WERI-Rb-1 (cell line): ENCODE measurements around the gene TSPAN33.
A peak's percentile ranks its signal among the peaks of the same experiment; 100 is the strongest.

Source experiments
- DNase-seq: peaks from one replicate; pipeline ENCODE4 v3.0.0-alpha.2; 2020
- H3K27ac ChIP-seq: fragments of 250-450 bp; sonication (Bioruptor Pico); 2 replicates; pipeline ENCODE4 v1.5.1; 2020; ENCODE audit warnings: mild to moderate bottlenecking, moderate library complexity
- H3K27me3 ChIP-seq: fragments of 250-450 bp; sonication (Bioruptor Pico); 2 replicates; pipeline ENCODE4 v1.5.1; 2021; ENCODE audit warnings: mild to moderate bottlenecking, low read depth, moderate library complexity; ENCODE audit not compliant: insufficient read depth, severe bottlenecking
- H3K36me3 ChIP-seq: fragments of 250-450 bp; sonication (Bioruptor Pico); 2 replicates; pipeline ENCODE4 v1.5.1; 2020; ENCODE audit warnings: mild to moderate bottlenecking, moderate library complexity
- H3K4me3 ChIP-seq: 2 replicates; pipeline ENCODE4 v1.5.1; 2011; ENCODE audit warnings: low read depth, mild to moderate bottlenecking, control low read depth, low read length
- H3K9me3 ChIP-seq: fragments of 250-450 bp; sonication (Bioruptor Pico); 2 replicates; pipeline ENCODE4 v1.5.1; 2021; ENCODE audit warnings: mild to moderate bottlenecking, moderate library complexity; ENCODE audit not compliant: severe bottlenecking
- TF ChIP-seq, protein P1 (sequence below): IDR thresholded peaks from 2 replicates; pipeline ENCODE4 v1.5.1; 2011; ENCODE audit warnings: low read depth, mild to moderate bottlenecking, control low read depth, inconsistent platforms, low read length

Gene TSPAN33

DNA sequence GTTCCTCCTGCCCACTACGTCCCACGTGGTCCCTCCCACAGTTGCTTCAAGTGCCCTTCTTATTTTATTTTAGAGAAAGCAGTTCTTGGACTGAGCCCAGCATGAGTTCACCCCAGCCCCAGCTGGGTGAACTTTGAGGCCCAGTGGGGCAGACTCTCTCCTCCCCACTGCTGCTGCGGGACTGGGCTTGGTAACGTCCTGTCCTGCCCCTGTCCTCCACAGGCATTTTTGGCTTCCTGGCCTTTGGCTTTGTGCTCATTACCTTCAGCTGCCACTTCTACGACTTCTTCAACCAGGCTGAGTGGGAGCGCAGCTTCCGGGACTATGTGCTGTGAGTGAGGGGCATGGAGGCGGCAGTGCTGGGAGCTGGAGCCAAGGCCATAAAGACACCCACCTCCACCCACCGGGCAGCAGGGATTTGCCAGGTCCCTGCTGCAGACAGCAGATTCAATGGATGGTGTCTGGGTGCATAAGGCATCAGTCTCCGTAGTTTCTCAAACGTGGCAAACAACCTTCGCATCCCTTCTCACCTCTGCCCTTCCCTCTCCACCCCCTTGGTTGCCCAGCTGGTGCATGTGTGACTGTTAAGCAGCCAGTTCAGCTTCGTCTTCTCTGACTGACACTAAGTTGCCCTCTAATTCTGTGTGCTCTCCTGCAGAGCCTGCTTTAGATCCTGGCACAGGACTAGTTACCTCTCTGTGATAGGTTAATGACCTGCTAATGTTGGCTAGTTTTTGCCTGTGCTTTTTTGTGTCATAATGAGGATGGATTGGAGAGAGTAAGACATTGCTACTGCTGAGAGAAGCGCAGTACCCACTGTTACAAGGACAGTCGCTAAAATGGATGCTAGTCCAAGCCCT lies 64.8 kb downstream of the TSPAN33 start:
- Histone ChIP-seq H3K4me3 (no peak overlapping the region), H3K27me3 (no peaks in the 10 kb centered on the region), H3K36me3 (peaks cover 23% of the 10 kb centered on the region), H3K27ac (no peak overlapping the region), H3K9me3 (no peaks in the 10 kb centered on the region)
- DNase-seq: no peak
- TF ChIP-seq, protein P1, sequence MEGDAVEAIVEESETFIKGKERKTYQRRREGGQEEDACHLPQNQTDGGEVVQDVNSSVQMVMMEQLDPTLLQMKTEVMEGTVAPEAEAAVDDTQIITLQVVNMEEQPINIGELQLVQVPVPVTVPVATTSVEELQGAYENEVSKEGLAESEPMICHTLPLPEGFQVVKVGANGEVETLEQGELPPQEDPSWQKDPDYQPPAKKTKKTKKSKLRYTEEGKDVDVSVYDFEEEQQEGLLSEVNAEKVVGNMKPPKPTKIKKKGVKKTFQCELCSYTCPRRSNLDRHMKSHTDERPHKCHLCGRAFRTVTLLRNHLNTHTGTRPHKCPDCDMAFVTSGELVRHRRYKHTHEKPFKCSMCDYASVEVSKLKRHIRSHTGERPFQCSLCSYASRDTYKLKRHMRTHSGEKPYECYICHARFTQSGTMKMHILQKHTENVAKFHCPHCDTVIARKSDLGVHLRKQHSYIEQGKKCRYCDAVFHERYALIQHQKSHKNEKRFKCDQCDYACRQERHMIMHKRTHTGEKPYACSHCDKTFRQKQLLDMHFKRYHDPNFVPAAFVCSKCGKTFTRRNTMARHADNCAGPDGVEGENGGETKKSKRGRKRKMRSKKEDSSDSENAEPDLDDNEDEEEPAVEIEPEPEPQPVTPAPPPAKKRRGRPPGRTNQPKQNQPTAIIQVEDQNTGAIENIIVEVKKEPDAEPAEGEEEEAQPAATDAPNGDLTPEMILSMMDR: no peak

DNA sequence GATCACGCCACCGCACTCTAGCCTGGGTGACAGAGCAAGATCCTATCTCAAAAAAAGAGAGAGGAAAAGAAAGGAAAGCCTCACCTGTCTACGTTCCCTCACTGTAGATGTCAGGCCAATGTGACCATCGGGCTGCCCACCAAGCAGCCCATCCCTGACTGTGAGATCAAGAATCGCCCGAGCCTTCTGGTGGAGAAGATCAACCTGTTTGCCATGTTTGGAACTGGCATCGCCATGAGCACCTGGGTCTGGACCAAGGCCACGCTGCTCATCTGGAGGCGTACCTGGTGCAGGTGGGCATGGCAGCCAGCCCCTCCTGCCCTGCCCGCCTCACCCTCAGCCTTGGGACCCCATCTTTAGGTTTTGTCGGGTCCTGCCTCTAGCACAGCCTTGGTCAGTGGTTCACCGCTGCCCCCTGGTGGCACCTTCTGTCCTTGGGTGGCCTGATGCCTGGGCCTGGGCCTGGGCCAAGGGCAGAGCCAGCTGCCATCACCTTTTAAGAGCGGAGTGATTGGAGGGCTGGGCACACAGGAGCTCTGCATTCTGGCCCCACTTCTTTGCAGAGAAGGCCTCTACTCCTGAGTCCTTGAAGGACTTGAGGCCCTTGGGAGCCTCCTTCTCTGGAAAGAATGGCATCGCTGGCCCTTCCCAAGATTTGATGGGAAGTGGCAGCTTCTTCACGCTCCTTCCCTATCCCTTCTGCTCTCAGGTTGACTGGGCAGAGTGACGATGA lies 65.9 kb downstream of the TSPAN33 start:
- H3K27ac ChIP-seq: no peak overlapping the region
- TF ChIP-seq, protein P1: peak; percentile 88
- H3K27me3 ChIP-seq: no peaks in the 10 kb centered on the region
- DNase-seq: peak; percentile 73
- H3K36me3 ChIP-seq: peaks cover 23% of the 10 kb centered on the region
- no peak overlapping the region for H3K4me3 ChIP-seq
- peaks cover 3% of the 10 kb centered on the region for H3K9me3 ChIP-seq

DNA sequence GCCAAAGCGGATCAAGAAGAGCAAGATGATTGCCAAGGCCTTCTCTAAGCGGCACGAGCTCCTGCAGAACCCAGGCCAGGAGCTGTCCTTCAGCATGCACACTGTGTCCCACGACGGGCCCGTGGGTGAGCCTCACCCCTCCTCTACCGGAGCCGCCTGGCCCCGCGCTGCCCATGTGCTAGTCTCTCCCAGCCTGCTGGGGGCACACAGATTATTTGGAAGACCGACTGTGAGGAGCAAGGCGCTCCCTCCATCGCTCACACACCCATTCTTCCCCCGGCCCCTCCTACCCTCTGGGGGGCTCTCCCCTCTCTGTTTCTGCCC lies 66.4 kb downstream of the TSPAN33 start:
- Histone ChIP-seq H3K4me3 (no peak overlapping the region), H3K27ac (no peak overlapping the region), H3K36me3 (peaks cover 23% of the 10 kb centered on the region), H3K27me3 (no peaks in the 10 kb centered on the region), H3K9me3 (peaks cover 6% of the 10 kb centered on the region)
- TF ChIP-seq, protein P1: no peak
- no peak for DNase-seq

DNA sequence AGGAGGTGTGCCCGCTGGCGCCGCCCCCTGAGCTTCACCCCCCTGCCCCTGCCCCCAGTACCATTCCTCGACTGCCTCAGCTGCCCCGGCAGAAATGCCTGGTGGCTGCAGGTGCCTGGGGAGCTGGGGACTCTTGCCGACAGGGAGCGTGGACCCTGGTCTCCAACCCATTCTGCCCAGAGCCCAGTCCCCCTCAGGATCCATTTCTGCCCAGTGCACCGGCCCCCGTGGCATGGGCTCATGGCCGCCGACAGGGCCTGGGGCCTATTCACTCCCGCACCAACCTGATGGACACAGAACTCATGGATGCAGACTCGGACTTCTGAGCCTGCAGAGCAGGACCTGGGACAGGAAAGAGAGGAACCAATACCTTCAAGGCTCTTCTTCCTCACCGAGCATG lies 67.6 kb downstream of the TSPAN33 start:
- Histone ChIP-seq H3K27me3 (no peaks in the 10 kb centered on the region), H3K9me3 (peaks cover 12% of the 10 kb centered on the region), H3K4me3 (no peak overlapping the region), H3K36me3 (peaks cover 23% of the 10 kb centered on the region), H3K27ac (no peak overlapping the region)
- no peak for DNase-seq
- TF ChIP-seq, protein P1: no peak

DNA sequence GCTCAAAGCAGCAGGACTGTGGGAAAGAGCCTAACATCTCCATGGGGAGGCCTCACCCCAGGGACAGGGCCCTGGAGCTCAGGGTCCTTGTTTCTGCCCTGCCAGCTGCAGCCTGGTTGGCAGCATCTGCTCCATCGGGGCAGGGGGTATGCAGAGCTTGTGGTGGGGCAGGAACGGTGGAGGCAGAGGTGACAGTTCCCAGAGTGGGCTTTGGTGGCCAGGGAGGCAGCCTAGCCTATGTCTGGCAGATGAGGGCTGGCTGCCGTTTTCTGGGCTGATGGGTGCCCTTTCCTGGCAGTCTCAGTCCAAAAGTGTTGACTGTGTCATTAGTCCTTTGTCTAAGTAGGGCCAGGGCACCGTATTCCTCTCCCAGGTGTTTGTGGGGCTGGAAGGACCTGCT lies 68.1 kb downstream of the TSPAN33 start:
- Histone ChIP-seq H3K9me3 (peaks cover 12% of the 10 kb centered on the region), H3K27ac (no peak overlapping the region), H3K36me3 (peaks cover 23% of the 10 kb centered on the region), H3K27me3 (no peaks in the 10 kb centered on the region), H3K4me3 (no peak overlapping the region)
- no peak for DNase-seq
- TF ChIP-seq, protein P1: no peak
